ENCODE data around the gene THSD4. TPM values are rescaled to one million over a fixed set of nuclear protein-coding genes. Genes with fewer than 3 reads are reported as not detected.

THSD4 gene
- total RNA-seq, 1 donor from 2014 or later, result not detected

DNA sequence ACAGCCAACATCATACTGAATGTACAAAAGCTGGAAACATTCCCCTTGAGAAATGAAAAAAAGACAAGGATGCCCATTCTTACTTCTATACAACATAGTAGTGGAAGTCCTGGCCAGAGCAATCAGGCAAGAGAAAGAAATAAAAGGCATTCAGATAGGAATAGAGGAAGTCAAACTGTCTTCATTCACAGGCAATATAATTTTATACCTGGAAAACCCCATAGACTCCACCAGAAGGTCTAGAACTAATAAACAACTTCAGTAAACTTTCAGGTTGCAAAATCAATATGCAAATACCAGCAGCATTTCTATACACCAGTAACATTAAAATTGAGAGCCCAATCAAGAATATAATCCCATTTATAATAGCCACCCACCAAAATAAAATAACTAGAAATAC lies 27.1 kb upstream of the THSD4 start:
- H3K4me3 Mint-ChIP-seq (ENCODE audit: low read depth), result no peak overlapping the region
- no peak overlapping the region for H3K27ac Mint-ChIP-seq
- no peak for DNase-seq (ENCODE audit: low spot score)
- H3K36me3 Mint-ChIP-seq (ENCODE audit: low read depth), result no peaks in the 10 kb centered on the region
- intact Hi-C loops (cut with micrococcal nuclease), result no loop called here
- peaks cover 7% of the 10 kb centered on the region for H3K27me3 Mint-ChIP-seq (ENCODE audit: low read depth)
- no peaks in the 10 kb centered on the region for H3K9me3 Mint-ChIP-seq
- no peaks in the 10 kb centered on the region for H3K4me1 Mint-ChIP-seq (ENCODE audit: low read depth)

DNA sequence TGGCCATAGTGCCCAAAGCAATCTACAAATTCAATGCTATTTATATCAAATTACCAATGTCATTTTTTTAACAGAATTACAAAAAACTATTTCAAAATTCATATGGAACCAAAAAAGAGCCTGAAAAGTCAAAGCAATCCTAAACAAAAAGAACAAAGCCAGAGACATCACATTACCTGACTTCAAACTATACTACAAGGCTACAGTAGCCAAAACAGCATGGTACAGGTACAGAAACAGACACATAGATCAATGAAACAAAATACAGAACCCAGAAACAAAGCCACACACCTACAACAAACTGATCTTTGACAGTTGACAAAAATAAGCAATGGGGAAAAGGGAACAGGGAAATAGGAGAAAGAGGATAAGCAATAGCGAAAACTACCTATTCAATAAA lies 26.6 kb upstream of the THSD4 start:
- Mint-ChIP-seq H3K36me3 (ENCODE audit: low read depth) (no peaks in the 10 kb centered on the region), H3K4me1 (ENCODE audit: low read depth) (no peaks in the 10 kb centered on the region), H3K27me3 (ENCODE audit: low read depth) (peaks cover 7% of the 10 kb centered on the region), H3K4me3 (ENCODE audit: low read depth) (no peak overlapping the region), H3K27ac (no peak overlapping the region), H3K9me3 (no peaks in the 10 kb centered on the region)
- DNase-seq (ENCODE audit: low spot score), result no peak
- intact Hi-C loops (cut with micrococcal nuclease), result no loop called here

DNA sequence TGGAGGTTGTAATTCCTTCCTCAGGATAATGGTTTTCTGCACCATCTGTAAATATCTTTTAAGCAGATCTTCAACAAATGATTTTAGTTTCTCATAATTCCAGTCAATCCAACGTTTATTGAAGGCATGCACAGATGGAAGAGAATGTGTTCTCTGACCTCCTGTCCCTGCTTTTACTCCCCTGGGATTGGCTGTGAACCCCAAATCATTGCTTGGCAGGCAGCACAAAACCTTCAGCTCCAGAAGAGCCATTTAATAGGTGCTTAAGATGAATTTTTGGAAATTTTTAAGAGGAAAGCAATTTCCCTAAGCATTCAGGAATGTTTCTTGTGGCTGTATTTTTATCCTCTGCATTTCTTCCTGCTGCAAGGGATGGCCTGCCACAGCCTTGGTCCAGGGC lies 25.5 kb upstream of the THSD4 start:
- Mint-ChIP-seq H3K27me3 (ENCODE audit: low read depth) (peaks cover 3% of the 10 kb centered on the region), H3K4me3 (ENCODE audit: low read depth) (no peak overlapping the region), H3K4me1 (ENCODE audit: low read depth) (no peaks in the 10 kb centered on the region), H3K27ac (no peak overlapping the region), H3K9me3 (no peaks in the 10 kb centered on the region), H3K36me3 (ENCODE audit: low read depth) (no peaks in the 10 kb centered on the region)
- intact Hi-C loops (cut with micrococcal nuclease), result no loop called here
- no peak for DNase-seq (ENCODE audit: low spot score)

DNA sequence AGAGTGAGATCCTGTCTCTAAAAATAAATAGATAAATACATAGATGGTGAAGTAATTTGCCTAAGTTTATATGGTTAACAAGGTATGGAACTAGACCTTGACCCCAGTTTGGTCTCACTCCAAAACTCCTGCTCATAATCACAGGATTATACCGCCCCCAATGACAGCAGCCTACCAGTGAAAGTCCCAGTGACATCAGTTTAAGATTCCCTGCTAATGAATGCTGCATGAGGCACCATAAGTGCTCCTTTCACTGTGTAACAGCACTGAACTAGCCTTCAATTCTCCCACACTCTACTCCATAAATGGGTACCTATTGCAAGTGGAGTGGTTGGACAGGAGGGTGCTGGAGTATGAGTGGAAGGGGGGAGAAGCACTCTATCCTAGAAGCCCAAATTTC lies 23.7 kb upstream of the THSD4 start:
- Mint-ChIP-seq H3K4me1 (ENCODE audit: low read depth) (no peaks in the 10 kb centered on the region), H3K27ac (no peak overlapping the region), H3K27me3 (ENCODE audit: low read depth) (peaks cover 3% of the 10 kb centered on the region), H3K36me3 (ENCODE audit: low read depth) (no peaks in the 10 kb centered on the region), H3K4me3 (ENCODE audit: low read depth) (no peak overlapping the region), H3K9me3 (no peaks in the 10 kb centered on the region)
- intact Hi-C loops (cut with micrococcal nuclease), result no loop called here
- no peak for DNase-seq (ENCODE audit: low spot score)

DNA sequence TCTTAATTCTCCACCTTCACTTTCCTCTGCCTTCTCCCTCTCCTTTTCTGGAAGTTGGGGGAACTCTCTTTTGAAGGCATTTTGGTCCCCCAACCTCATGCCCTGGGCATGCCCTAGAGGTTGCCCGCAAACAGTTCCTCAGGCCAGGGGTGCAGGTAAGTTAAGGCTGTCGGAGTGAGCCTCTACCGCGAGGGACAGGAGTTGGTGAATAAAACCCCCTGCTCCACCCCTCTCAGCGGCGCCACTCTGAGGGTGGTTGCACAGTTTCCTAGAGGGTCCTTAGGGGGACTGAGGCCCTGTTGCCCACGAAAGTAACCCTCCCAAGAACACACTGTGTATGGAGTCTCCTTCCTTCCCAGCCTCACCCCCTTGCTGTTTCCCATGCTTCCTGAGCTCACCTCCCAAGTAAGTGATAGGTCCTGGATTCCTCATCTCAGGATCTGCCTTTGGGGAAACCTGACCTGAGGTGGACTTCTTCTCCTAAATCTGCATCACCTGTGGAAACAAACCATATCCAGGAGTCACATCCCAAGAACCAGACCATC lies 23.1 kb upstream of the THSD4 start:
- Mint-ChIP-seq H3K4me3 (ENCODE audit: low read depth) (no peak overlapping the region), H3K27me3 (ENCODE audit: low read depth) (peaks cover under 1% of the 10 kb centered on the region), H3K4me1 (ENCODE audit: low read depth) (no peaks in the 10 kb centered on the region), H3K9me3 (no peaks in the 10 kb centered on the region), H3K27ac (no peak overlapping the region), H3K36me3 (ENCODE audit: low read depth) (no peaks in the 10 kb centered on the region)
- intact Hi-C loops (cut with micrococcal nuclease), result no loop called here
- DNase-seq (ENCODE audit: low spot score), result no peak

DNA sequence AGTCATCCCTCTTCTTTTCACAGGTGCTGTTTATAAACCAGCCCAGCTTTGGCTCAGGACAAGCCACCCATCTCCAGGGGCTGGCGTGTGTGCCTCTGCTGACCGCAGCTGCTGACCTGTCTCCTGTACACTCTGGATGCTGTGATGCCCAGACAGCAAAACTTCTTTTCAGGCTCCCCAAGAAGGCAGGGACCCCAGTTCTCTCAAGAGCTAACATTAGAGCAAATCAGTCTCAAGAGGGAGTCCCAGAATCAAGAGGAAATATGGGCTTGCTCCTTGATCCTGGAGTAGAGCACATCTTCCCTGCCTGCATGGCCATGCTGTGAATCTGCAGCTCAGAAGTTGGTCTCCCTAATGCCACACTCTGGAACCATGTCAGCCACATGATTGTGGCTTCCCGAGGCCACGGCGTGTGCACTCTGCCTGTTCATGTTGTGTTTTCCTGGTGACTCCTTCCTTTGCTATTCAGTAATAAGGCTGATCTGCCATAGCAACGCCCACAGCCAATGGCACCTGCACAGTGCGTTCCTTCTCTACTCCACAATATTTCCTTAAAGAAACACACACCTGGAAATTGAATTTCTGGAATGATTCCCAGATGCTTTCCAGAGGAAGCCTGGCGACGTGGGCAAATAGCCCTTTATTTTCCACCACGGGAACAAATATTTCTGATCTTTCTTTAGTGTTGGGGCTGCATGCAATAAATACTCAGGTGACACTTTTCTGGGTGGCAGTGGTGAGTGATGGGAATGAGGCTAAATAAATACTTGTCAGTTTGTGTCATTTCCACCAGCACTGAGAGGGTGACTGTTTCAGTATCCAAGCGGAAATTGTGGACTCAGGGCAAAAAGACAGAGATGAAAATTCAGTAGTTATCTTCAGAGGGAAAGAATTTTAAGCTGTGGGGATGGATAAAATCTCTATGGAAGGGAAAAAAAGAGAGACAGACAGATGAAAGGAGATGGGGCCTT lies 21.9 kb upstream of the THSD4 start:
- Mint-ChIP-seq H3K36me3 (ENCODE audit: low read depth) (no peaks in the 10 kb centered on the region), H3K27me3 (ENCODE audit: low read depth) (no peaks in the 10 kb centered on the region), H3K9me3 (no peaks in the 10 kb centered on the region), H3K27ac (no peak overlapping the region), H3K4me3 (ENCODE audit: low read depth) (no peak overlapping the region), H3K4me1 (ENCODE audit: low read depth) (no peaks in the 10 kb centered on the region)
- intact Hi-C loops (cut with micrococcal nuclease), result no loop called here
- DNase-seq (ENCODE audit: low spot score), result no peak

DNA sequence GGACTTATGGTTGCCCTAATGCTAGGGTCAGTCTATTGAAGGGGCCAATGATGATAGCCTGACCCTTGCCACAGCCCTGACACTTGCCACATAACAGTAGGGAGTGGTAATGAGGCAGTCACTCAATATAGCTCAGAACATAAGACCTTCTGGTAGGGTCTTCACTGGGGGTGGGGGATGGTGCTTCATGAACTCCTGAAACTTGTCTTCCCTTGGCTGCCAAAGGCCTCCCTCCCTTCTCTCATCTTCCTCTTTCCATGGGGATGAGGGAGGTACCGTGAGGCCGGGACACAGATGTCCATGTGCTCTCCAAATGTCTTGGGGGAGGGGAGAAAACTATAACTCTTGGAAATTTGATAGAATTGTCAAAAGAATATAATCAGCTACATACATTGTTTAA lies 21.1 kb upstream of the THSD4 start:
- H3K9me3 Mint-ChIP-seq, result no peaks in the 10 kb centered on the region
- no peak overlapping the region for H3K4me3 Mint-ChIP-seq (ENCODE audit: low read depth)
- no peaks in the 10 kb centered on the region for H3K27me3 Mint-ChIP-seq (ENCODE audit: low read depth)
- no peak for DNase-seq (ENCODE audit: low spot score)
- intact Hi-C loops (cut with micrococcal nuclease), result no loop called here
- H3K4me1 Mint-ChIP-seq (ENCODE audit: low read depth), result no peaks in the 10 kb centered on the region
- H3K27ac Mint-ChIP-seq, result no peak overlapping the region
- no peaks in the 10 kb centered on the region for H3K36me3 Mint-ChIP-seq (ENCODE audit: low read depth)

DNA sequence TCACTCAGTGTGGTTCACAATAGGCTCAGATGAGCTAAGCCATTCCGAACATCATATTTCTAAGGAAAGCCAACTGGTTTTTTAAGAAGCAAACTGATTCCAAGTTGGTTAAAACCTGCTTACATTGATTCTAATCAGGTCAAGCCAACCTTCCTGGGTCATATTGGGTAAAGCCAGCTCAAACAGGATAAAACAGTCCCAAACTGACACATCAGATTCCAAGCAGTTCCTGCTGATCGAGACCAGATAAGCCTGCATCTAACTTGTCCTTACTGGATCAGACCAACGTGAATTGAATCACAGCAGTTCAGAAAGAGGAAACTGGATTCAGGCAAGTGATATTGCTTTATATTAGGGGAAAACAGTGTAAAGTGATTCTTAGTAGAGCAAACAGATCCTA lies 18.6 kb upstream of the THSD4 start:
- Mint-ChIP-seq H3K36me3 (ENCODE audit: low read depth) (no peaks in the 10 kb centered on the region), H3K27ac (no peak overlapping the region), H3K4me1 (ENCODE audit: low read depth) (no peaks in the 10 kb centered on the region), H3K4me3 (ENCODE audit: low read depth) (no peak overlapping the region), H3K9me3 (no peaks in the 10 kb centered on the region), H3K27me3 (ENCODE audit: low read depth) (no peaks in the 10 kb centered on the region)
- DNase-seq (ENCODE audit: low spot score), result no peak
- intact Hi-C loops (cut with micrococcal nuclease), result no loop called here

DNA sequence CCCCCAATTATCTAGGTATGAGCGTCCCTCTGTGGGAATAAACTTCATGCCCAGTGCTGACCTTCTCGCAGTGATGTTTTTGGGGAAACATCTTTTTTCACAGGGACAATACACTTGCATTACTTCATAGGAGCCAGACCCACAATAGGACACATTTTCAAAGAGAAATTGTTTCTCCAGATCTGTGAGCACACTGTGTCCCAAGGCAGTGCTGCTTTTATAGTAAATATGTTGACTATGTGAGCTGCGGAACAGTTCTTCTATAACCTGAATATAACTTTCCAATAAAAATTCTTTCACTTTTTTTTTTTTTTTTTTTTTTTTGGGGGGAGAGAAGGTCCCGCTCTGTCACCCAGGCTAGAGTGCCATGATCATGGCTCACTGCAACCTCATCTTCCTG lies 17.4 kb upstream of the THSD4 start:
- H3K27ac Mint-ChIP-seq, result no peak overlapping the region
- no peak for DNase-seq (ENCODE audit: low spot score)
- H3K27me3 Mint-ChIP-seq (ENCODE audit: low read depth), result no peaks in the 10 kb centered on the region
- no peaks in the 10 kb centered on the region for H3K36me3 Mint-ChIP-seq (ENCODE audit: low read depth)
- intact Hi-C loops (cut with micrococcal nuclease), result no loop called here
- no peaks in the 10 kb centered on the region for H3K9me3 Mint-ChIP-seq
- no peaks in the 10 kb centered on the region for H3K4me1 Mint-ChIP-seq (ENCODE audit: low read depth)
- H3K4me3 Mint-ChIP-seq (ENCODE audit: low read depth), result no peak overlapping the region

DNA sequence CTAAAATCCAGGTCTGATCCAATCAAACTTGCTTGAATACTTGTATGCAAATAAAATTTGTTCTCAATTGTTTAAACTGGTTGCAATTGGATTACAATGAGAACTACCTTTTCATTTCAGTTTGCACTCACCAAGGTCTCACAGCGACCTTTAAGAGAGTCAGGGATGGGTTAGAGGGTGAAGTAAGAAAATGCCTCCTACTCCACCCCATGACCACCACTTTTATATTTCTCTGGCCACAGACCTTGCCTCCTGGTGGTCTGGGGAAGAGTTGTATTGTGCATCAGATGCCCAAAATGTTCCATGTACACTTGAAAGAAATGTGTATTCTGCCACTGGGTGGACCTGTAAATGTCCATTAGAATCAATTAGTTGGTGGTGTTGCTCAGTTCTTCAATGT lies 16.4 kb upstream of the THSD4 start:
- H3K4me1 Mint-ChIP-seq (ENCODE audit: low read depth), result no peaks in the 10 kb centered on the region
- H3K27ac Mint-ChIP-seq, result no peak overlapping the region
- no peaks in the 10 kb centered on the region for H3K9me3 Mint-ChIP-seq
- no peaks in the 10 kb centered on the region for H3K36me3 Mint-ChIP-seq (ENCODE audit: low read depth)
- no peak overlapping the region for H3K4me3 Mint-ChIP-seq (ENCODE audit: low read depth)
- H3K27me3 Mint-ChIP-seq (ENCODE audit: low read depth), result no peaks in the 10 kb centered on the region
- no peak for DNase-seq (ENCODE audit: low spot score)
- intact Hi-C loops (cut with micrococcal nuclease), result no loop called here

DNA sequence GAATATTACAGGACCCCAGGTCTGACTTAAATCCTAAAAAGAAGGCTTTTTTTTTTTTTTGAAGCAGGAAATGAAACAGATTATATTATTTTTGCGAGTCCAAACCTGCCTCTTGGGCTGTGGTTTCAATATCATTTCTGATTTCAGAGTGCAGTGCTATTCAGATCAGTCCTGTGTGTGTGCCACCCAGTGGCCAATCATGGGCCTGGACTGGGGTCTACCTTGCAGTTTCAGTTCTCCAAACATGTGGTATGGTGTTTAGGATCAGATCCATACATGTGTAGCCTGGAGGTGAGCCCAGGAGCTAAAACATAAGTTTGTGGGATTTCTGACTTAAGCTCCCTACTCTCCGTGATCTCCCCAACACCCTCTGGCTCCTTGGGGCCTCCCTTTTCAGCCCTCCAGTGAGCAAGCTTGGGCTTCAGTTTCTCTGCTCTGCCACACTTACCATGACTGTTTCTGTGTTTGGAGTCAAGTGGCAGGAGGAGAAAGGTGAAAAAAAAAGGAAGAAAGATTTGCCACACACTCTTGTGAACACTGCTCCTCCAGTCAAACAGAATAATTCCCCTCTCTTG lies 12.1 kb upstream of the THSD4 start:
- H3K27me3 Mint-ChIP-seq (ENCODE audit: low read depth), result no peaks in the 10 kb centered on the region
- intact Hi-C loops (cut with micrococcal nuclease), result no loop called here
- DNase-seq (ENCODE audit: low spot score), result no peak
- no peak overlapping the region for H3K27ac Mint-ChIP-seq
- no peak overlapping the region for H3K4me3 Mint-ChIP-seq (ENCODE audit: low read depth)
- peaks cover 3% of the 10 kb centered on the region for H3K4me1 Mint-ChIP-seq (ENCODE audit: low read depth)
- no peaks in the 10 kb centered on the region for H3K36me3 Mint-ChIP-seq (ENCODE audit: low read depth)
- H3K9me3 Mint-ChIP-seq, result no peaks in the 10 kb centered on the region

DNA sequence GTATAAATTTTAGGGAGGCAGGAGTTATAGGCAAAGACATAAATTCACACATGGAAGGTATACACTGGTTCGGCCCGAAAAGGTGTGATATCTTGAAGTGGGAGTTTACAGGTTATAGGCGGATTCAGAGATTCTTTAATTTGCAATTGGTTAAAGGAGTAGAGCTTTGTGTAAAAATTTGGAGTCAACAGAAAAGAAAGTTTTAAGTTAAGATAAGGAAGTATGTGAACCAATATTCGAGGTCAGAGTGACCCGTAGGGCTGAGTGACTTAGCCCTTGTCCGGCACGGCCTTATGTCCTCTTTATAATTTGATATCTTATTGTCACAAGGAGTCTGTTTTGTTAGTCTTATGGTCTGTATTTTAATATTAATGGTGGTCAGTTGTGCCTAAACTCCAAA lies 10.6 kb upstream of the THSD4 start:
- Mint-ChIP-seq H3K4me3 (ENCODE audit: low read depth) (no peak overlapping the region), H3K9me3 (no peaks in the 10 kb centered on the region), H3K36me3 (ENCODE audit: low read depth) (no peaks in the 10 kb centered on the region), H3K27me3 (ENCODE audit: low read depth) (no peaks in the 10 kb centered on the region), H3K27ac (no peak overlapping the region), H3K4me1 (ENCODE audit: low read depth) (peaks cover 3% of the 10 kb centered on the region)
- DNase-seq (ENCODE audit: low spot score), result no peak
- intact Hi-C loops (cut with micrococcal nuclease), result no loop called here

DNA sequence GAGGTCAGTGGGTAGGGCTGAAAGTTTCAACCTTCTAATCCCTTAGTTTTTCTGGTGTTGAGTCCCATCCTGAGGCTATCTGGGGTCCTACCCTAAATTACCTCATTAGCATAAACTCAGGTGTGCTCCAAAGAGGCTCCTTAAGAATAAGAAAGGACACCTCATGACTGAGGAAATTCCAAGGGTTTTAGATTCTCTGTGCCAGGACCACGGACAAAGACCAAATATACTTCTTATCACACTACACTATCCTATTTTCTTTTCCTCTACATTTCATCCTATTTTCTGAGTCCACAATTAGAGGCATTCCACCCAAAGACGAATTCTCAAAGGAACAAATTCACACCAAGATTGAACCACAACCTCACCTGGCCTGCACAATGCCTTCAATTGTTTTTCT lies 9.8 kb upstream of the THSD4 start:
- Mint-ChIP-seq H3K27ac (no peak overlapping the region), H3K9me3 (no peaks in the 10 kb centered on the region), H3K4me3 (ENCODE audit: low read depth) (no peak overlapping the region), H3K27me3 (ENCODE audit: low read depth) (no peaks in the 10 kb centered on the region), H3K36me3 (ENCODE audit: low read depth) (no peaks in the 10 kb centered on the region), H3K4me1 (ENCODE audit: low read depth) (peaks cover 3% of the 10 kb centered on the region)
- intact Hi-C loops (cut with micrococcal nuclease), result no loop called here
- no peak for DNase-seq (ENCODE audit: low spot score)
